GM12878 (cell line): ENCODE measurements around the gene PANX2. TPM values are rescaled to one million over a fixed set of nuclear protein-coding genes. Genes with fewer than 3 reads are reported as not detected.

ENCODE experiments used
- ATAC-seq: fragments of 200-7000 bp; cut with Tn5 transposase; 3 replicates; pipeline ENCODE4 v1.9.1; 2020; ENCODE audit warnings: mild to moderate bottlenecking, moderate library complexity
- BruUV-seq: library from RNA; stranded (reverse); fragments of 400-500 nt; replicated peaks from 2 replicates; lab custom pipeline; 2021; lab: Mats Ljungman, UMichigan
- CTCF ChIA-PET: fragments of 300-600 bp; sonication (Branson Sonifier 250); formaldehyde crosslinking; extraction: SDS; loops from one replicate; lab custom pipeline; 2021; ENCODE audit warnings: inconsistent platforms; lab: Yijun Ruan, JAX
- POLR2A ChIA-PET: fragments of 350-600 bp; formaldehyde crosslinking; extraction: SDS; loops from one replicate; lab custom pipeline; 2021; ENCODE audit warnings: inconsistent platforms; lab: Charles Lee
- RAD21 ChIA-PET: fragments of 300-600 bp; sonication (Branson Sonifier 250); formaldehyde crosslinking; loops from one replicate; lab custom pipeline; 2023; ENCODE audit warnings: antibody characterized with exemption; ENCODE audit not compliant: unreplicated experiment; lab: Charles Lee
- SMC1A ChIA-PET: fragments of 300-600 bp; sonication (Branson Sonifier 250); formaldehyde crosslinking; loops from one replicate; lab custom pipeline; 2023; ENCODE audit not compliant: unreplicated experiment, uncharacterized antibody; lab: Charles Lee
- DNase-seq: peaks from one replicate; pipeline ENCODE4 v3.0.0-alpha.2; 2011; ENCODE audit warnings: low read depth, low spot score
- FAIRE-seq: peaks from 3 replicates; lab custom pipeline; 2011; peaks lifted over from hg19 to GRCh38; lab: Jason Lieb, UNC
- H2AFZ ChIP-seq: 2 replicates; pipeline ENCODE4 v1.6.0; 2011; ENCODE audit warnings: low read depth, low read length, control low read depth; ENCODE audit not compliant: control insufficient read depth
- H3K27ac ChIP-seq: 2 replicates; pipeline ENCODE4 v1.5.1; 2011; ENCODE audit warnings: control low read depth; ENCODE audit not compliant: control insufficient read depth, insufficient read depth
- H3K27me3 ChIP-seq, 2 experiments: replicated peaks in 1 of 2; 2 replicates each; pipeline versions ENCODE4 v1.6.0 to v1.6.1; 2011; ENCODE audit warnings: low read length in 1 of 2; ENCODE audit not compliant: control insufficient read depth in 2 of 2, insufficient read depth in 2 of 2
- H3K36me3 ChIP-seq, 2 experiments: 2 replicates each; pipeline ENCODE4 v1.5.1; 2011; ENCODE audit warnings: low read length in 1 of 2; ENCODE audit not compliant: control insufficient read depth in 2 of 2, insufficient read depth in 2 of 2
- H3K4me1 ChIP-seq: 2 replicates; pipeline ENCODE4 v1.6.1; 2011; ENCODE audit warnings: mild to moderate bottlenecking, low read length, moderate library complexity, mixed read lengths; ENCODE audit not compliant: control insufficient read depth, insufficient read depth
- H3K4me2 ChIP-seq: 2 replicates; pipeline ENCODE4 v1.6.0; 2011; ENCODE audit warnings: control low read depth; ENCODE audit not compliant: control insufficient read depth, insufficient read depth
- H3K4me3 ChIP-seq: fragments of 200-600 bp; sonication (generic); 2 replicates; pipeline ENCODE4 v1.5.1; 2016
- H3K79me2 ChIP-seq: 2 replicates; pipeline ENCODE4 v1.6.0; 2011; ENCODE audit warnings: low read length; ENCODE audit not compliant: control insufficient read depth, insufficient read depth
- H3K9ac ChIP-seq: 2 replicates; pipeline ENCODE4 v1.8.0; 2011; ENCODE audit warnings: low read length, control low read depth, mixed read lengths; ENCODE audit not compliant: control insufficient read depth, insufficient read depth
- H3K9me3 ChIP-seq: replicated peaks from 3 replicates; pipeline ENCODE4 v1.5.1; 2011; ENCODE audit warnings: mild to moderate bottlenecking, low read length; ENCODE audit not compliant: control insufficient read depth, insufficient read depth
- H4K20me1 ChIP-seq: 2 replicates; pipeline ENCODE4 v1.6.0; 2011; ENCODE audit not compliant: control insufficient read depth, insufficient read depth
- CBX3 ChIP-seq: fragments of 200-600 bp; sonication (generic); IDR thresholded peaks from 2 replicates; pipeline ENCODE4 v1.6.1; 2016; ENCODE audit warnings: low read depth, borderline replicate concordance
- GABPA ChIP-seq: IDR thresholded peaks from 2 replicates; pipeline ENCODE4 v1.6.1; 2014; ENCODE audit warnings: antibody characterized with exemption, low read depth, mild to moderate bottlenecking, inconsistent platforms
- MEF2B ChIP-seq: fragments of 450-650 bp; IDR thresholded peaks from 2 replicates; pipeline ENCODE4 v1.6.1; 2018; ENCODE audit warnings: mild to moderate bottlenecking, moderate library complexity; ENCODE audit not compliant: partially characterized antibody, poor library complexity, severe bottlenecking
- PML ChIP-seq: IDR thresholded peaks from 2 replicates; pipeline ENCODE4 v1.6.1; 2012; ENCODE audit warnings: low read length, inconsistent platforms
- POU2F2 ChIP-seq: IDR thresholded peaks from 3 replicates; pipeline ENCODE4 v1.6.1; 2011; ENCODE audit warnings: low read depth, mild to moderate bottlenecking, low read length, borderline replicate concordance
- PRDM15 ChIP-seq: fragments of 450-650 bp; formaldehyde crosslinking; IDR thresholded peaks from 2 replicates; pipeline ENCODE4 v1.4.0; 2020; ENCODE audit warnings: mild to moderate bottlenecking, moderate library complexity
- RAD21 ChIP-seq: IDR thresholded peaks from 2 replicates; pipeline ENCODE4 v1.6.1; 2011; ENCODE audit warnings: mild to moderate bottlenecking, low read depth, low read length, moderate library complexity; ENCODE audit not compliant: insufficient read depth
- ZBTB4 ChIP-seq: fragments of 450-650 bp; formaldehyde crosslinking; IDR thresholded peaks from 2 replicates; pipeline ENCODE4 v1.4.0; 2022; ENCODE audit warnings: mild to moderate bottlenecking, moderate library complexity
- WGBS: methylation state at CpG from one replicate; pipeline ENCODE4 v1.1.6; 2016; ENCODE audit warnings: low lambda C conversion rate; ENCODE audit not compliant: insufficient replicate concordance, insufficient coverage; ENCODE audit errors: missing lambda C conversion rate; 5-methylcytosine and 5-hydroxymethylcytosine counted together
- in situ Hi-C: fragments of 300-500 bp; cut with MboI; formaldehyde crosslinking; loops from 9 replicates; pipeline ENCODE4 v1.14.3; 2018; ENCODE audit warnings: mixed read lengths
- intact Hi-C: fragments of 100-400 bp; cut with micrococcal nuclease; formaldehyde crosslinking; loops from one replicate; pipeline ENCODE4 v1.14.2; 2022; ENCODE audit not compliant: unreplicated experiment
- polyA plus RNA-seq, 11 experiments: library from polyadenylated mRNA; depleted of rRNA in 4 of 11; unstranded in 6 of 11; stranded (reverse) in 5 of 11; fragments of >200 nt; fragmentation: Nextera tagmentation in 4 of 11; fragmentation: Illumina TruSeq in 1 of 11; extraction: Ambion mirVana in 4 of 11; extraction: Trizol in 1 of 11; gene quantifications; 1 replicate in 1 of 11; 2 replicates in 10 of 11; pipeline versions ENCODE4 v1.2.1 to v1.2.3, GENCODE V29; 2011 to 2016; ENCODE audit warnings: inconsistent platforms in 2 of 11, missing spikeins in 2 of 11, low read depth in 1 of 11
- total RNA-seq, 4 experiments: library from RNA; depleted of rRNA in 3 of 4; stranded (reverse); fragments of >200 nt in 3 of 4; fragmentation: Illumina TruSeq in 1 of 4; extraction: Trizol in 1 of 4; gene quantifications; 2 replicates each; pipeline versions ENCODE4 v1.2.1 to v1.2.3, GENCODE V29; 2013 to 2021
- TF ChIP-seq, protein P1 (sequence below), 3 experiments: IDR thresholded peaks in 2 of 3; conservative IDR thresholded peaks in 1 of 3; 2 replicates each; pipeline ENCODE4 v1.5.1; 2011; ENCODE audit warnings: low read depth in 3 of 3, low read length in 3 of 3, mild to moderate bottlenecking in 3 of 3, control low read depth in 2 of 3, moderate library complexity in 2 of 3, inconsistent platforms in 1 of 3, mixed read lengths in 1 of 3; ENCODE audit not compliant: control insufficient read depth in 2 of 3, insufficient read depth in 1 of 3; ENCODE audit errors: extremely low read depth in 1 of 3
- TF ChIP-seq, protein P2 (sequence below): fragments of 450-650 bp; IDR thresholded peaks from 2 replicates; pipeline ENCODE4 v1.6.1; 2018; ENCODE audit warnings: mild to moderate bottlenecking, low read depth, moderate library complexity; ENCODE audit not compliant: partially characterized antibody

PANX2 gene
- total and polyA plus RNA-seq, 10 of the 15 experiments (the other 5 are each of a cell fraction or from before 2014, with no cell fraction given), result 0.04 to 0.44 (median 0.17) TPM; not detected in 5

- Histone ChIP-seq H2AFZ (no peak overlapping the region), H3K9ac (no peak overlapping the region), H3K79me2 (no peaks in the 10 kb centered on the region), H3K4me2 (no peak overlapping the region), H3K4me1 (no peaks in the 10 kb centered on the region), H4K20me1 (no peaks in the 10 kb centered on the region), H3K36me3 (no peaks in the 10 kb centered on the region), H3K27ac (no peak overlapping the region), H3K27me3 (no peaks in the 10 kb centered on the region; a peak in 3 of 4 replicates), H3K4me3 (no peak overlapping the region), H3K9me3 (no peaks in the 10 kb centered on the region; the same call in 2 of the 3 replicates)
- ChIA-PET CTCF (interaction anchor here (0.6 kb wide), 1 partner anchor 77 kb away, joined by 3 read pairs; no protein-coding TSS in a partner anchor), RAD21 (no interaction called here), SMC1A (no interaction called here), POLR2A (interaction anchor here (0.6 kb wide), 1 partner anchor 23 kb away, joined by 4 read pairs; no protein-coding TSS in a partner anchor)
- intact Hi-C loops (no loop called here), in situ Hi-C loops (loop anchor here (5.0 kb wide), 1 partner anchor 52 kb away; no protein-coding TSS in a partner anchor)
- DNase-seq (no peak), ATAC-seq (no peak), FAIRE-seq (no peak)
- no TSS peak for BruUV-seq
- 65% methylated on average over 10 of the region's 10 CpGs for WGBS
- TF ChIP-seq, protein P1, sequence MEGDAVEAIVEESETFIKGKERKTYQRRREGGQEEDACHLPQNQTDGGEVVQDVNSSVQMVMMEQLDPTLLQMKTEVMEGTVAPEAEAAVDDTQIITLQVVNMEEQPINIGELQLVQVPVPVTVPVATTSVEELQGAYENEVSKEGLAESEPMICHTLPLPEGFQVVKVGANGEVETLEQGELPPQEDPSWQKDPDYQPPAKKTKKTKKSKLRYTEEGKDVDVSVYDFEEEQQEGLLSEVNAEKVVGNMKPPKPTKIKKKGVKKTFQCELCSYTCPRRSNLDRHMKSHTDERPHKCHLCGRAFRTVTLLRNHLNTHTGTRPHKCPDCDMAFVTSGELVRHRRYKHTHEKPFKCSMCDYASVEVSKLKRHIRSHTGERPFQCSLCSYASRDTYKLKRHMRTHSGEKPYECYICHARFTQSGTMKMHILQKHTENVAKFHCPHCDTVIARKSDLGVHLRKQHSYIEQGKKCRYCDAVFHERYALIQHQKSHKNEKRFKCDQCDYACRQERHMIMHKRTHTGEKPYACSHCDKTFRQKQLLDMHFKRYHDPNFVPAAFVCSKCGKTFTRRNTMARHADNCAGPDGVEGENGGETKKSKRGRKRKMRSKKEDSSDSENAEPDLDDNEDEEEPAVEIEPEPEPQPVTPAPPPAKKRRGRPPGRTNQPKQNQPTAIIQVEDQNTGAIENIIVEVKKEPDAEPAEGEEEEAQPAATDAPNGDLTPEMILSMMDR (IDR thresholded peaks at IDR 0.05 in 2 of 3, conservative IDR thresholded peaks at IDR 0.05 in 1 of 3; ENCODE audit: control insufficient read depth in 2 of 3, extremely low read depth in 1 of 3, insufficient read depth in 1 of 3, low read depth in 3 of 3, low read length in 3 of 3), result no peak
- TF ChIP-seq, protein P2, sequence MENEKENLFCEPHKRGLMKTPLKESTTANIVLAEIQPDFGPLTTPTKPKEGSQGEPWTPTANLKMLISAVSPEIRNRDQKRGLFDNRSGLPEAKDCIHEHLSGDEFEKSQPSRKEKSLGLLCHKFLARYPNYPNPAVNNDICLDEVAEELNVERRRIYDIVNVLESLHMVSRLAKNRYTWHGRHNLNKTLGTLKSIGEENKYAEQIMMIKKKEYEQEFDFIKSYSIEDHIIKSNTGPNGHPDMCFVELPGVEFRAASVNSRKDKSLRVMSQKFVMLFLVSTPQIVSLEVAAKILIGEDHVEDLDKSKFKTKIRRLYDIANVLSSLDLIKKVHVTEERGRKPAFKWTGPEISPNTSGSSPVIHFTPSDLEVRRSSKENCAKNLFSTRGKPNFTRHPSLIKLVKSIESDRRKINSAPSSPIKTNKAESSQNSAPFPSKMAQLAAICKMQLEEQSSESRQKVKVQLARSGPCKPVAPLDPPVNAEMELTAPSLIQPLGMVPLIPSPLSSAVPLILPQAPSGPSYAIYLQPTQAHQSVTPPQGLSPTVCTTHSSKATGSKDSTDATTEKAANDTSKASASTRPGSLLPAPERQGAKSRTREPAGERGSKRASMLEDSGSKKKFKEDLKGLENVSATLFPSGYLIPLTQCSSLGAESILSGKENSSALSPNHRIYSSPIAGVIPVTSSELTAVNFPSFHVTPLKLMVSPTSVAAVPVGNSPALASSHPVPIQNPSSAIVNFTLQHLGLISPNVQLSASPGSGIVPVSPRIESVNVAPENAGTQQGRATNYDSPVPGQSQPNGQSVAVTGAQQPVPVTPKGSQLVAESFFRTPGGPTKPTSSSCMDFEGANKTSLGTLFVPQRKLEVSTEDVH, result no peak
- no peak for TF ChIP-seq ZBTB4
- TF ChIP-seq CBX3, result no peak
- TF ChIP-seq PML, result no peak
- TF ChIP-seq RAD21, result no peak
- TF ChIP-seq PRDM15, result no peak
- TF ChIP-seq MEF2B, result no peak
- no peak for TF ChIP-seq POU2F2
- no peak for TF ChIP-seq GABPA
These were observed 41.3 kb upstream of the PANX2 start for GRCh38 chr22:50129121-50129736.
